ENCODE measurements around the gene MOCS1. TPM values are rescaled to one million over a fixed set of nuclear protein-coding genes. Genes with fewer than 3 reads are reported as not detected.

Gene MOCS1
- total RNA-seq, 3 donors from 2014 or later (not counting 1 experiment from before 2014, with no cell fraction given), result 0.60 to 1.6 (median 1.5) TPM

- no peaks in the 10 kb centered on the region for H3K4me1 Mint-ChIP-seq
- H3K36me3 ChIP-seq (ENCODE audit: control insufficient read depth, insufficient read depth, low read length), result no peaks in the 10 kb centered on the region
- H3K4me3 Mint-ChIP-seq, result no peak overlapping the region
- no peaks in the 10 kb centered on the region for H3K9me3 ChIP-seq (ENCODE audit: control insufficient read depth, insufficient read depth, low read length)
- intact Hi-C loops (cut with micrococcal nuclease), result no loop called here
- H3K27me3 Mint-ChIP-seq (ENCODE audit: low read depth in 2 of 2), result peaks cover 19 to 20% of the 10 kb centered on the region in 2 donors
- TF ChIP-seq, protein P1, sequence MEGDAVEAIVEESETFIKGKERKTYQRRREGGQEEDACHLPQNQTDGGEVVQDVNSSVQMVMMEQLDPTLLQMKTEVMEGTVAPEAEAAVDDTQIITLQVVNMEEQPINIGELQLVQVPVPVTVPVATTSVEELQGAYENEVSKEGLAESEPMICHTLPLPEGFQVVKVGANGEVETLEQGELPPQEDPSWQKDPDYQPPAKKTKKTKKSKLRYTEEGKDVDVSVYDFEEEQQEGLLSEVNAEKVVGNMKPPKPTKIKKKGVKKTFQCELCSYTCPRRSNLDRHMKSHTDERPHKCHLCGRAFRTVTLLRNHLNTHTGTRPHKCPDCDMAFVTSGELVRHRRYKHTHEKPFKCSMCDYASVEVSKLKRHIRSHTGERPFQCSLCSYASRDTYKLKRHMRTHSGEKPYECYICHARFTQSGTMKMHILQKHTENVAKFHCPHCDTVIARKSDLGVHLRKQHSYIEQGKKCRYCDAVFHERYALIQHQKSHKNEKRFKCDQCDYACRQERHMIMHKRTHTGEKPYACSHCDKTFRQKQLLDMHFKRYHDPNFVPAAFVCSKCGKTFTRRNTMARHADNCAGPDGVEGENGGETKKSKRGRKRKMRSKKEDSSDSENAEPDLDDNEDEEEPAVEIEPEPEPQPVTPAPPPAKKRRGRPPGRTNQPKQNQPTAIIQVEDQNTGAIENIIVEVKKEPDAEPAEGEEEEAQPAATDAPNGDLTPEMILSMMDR (IDR thresholded peaks at IDR 0.05), result no peak
- H3K27ac ChIP-seq (ENCODE audit: low read length), result no peak overlapping the region
- ATAC-seq, result no peak
- DNase-seq, result no peak
- no peaks in the 10 kb centered on the region for H3K9me3 Mint-ChIP-seq
- H3K36me3 Mint-ChIP-seq, result no peaks in the 10 kb centered on the region
- H3K27me3 ChIP-seq (ENCODE audit: control insufficient read depth, insufficient read depth, low read length), result no peaks in the 10 kb centered on the region
- H3K4me1 ChIP-seq (ENCODE audit: control insufficient read depth, insufficient read depth, low read length), result no peaks in the 10 kb centered on the region
- H3K4me3 ChIP-seq (ENCODE audit: low read length), result no peak overlapping the region
- 88% methylated on average over 3 of the region's 3 CpGs for whole genome bisulfite sequencing (ENCODE audit: insufficient coverage)
- no peak overlapping the region for H3K27ac Mint-ChIP-seq
These were observed 54.7 kb downstream of the MOCS1 start for GRCh38 chr6:39879535-39879934.

- ATAC-seq (no peak), DNase-seq (no peak)
- Mint-ChIP-seq H3K27ac (no peak overlapping the region), H3K36me3 (no peaks in the 10 kb centered on the region), H3K27me3 (ENCODE audit: low read depth in 2 of 2) (peaks cover 18 to 19% of the 10 kb centered on the region in 2 donors), H3K4me1 (no peaks in the 10 kb centered on the region), H3K9me3 (no peaks in the 10 kb centered on the region), H3K4me3 (no peak overlapping the region)
- intact Hi-C loops (cut with micrococcal nuclease), result no loop called here
- TF ChIP-seq, protein P1 (IDR thresholded peaks at IDR 0.05), result no peak
- Histone ChIP-seq H3K36me3 (ENCODE audit: control insufficient read depth, insufficient read depth, low read length) (no peaks in the 10 kb centered on the region), H3K27ac (ENCODE audit: low read length) (no peak overlapping the region), H3K27me3 (ENCODE audit: control insufficient read depth, insufficient read depth, low read length) (no peaks in the 10 kb centered on the region), H3K9me3 (ENCODE audit: control insufficient read depth, insufficient read depth, low read length) (no peaks in the 10 kb centered on the region), H3K4me1 (ENCODE audit: control insufficient read depth, insufficient read depth, low read length) (no peaks in the 10 kb centered on the region), H3K4me3 (ENCODE audit: low read length) (no peak overlapping the region)
- 71% methylated on average over 2 of the region's 3 CpGs for WGBS (ENCODE audit: insufficient coverage)
These were observed 57.4 kb downstream of the MOCS1 start for GRCh38 chr6:39876826-39877225.

DNA sequence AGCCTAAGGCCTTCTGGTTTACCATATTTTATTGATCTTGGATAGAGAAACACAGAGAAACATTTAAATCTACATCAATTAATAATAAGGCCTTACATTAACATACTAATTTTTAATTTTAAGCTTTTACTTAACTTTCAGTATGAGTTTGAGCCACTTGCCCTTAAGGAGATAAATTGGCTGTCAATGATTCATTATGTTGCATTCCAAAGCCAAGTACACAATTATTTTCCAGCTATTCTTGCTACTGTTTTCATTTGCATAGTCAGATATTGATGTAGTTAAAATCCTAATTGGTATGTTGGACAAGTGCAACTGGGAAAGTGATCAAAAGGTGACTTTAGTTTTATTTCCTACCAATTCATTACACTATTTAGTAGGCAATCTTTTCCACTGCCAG, 58.2 kb downstream of the MOCS1 start:
- Mint-ChIP-seq H3K4me3 (no peak overlapping the region), H3K36me3 (no peaks in the 10 kb centered on the region), H3K9me3 (no peaks in the 10 kb centered on the region), H3K27ac (no peak overlapping the region), H3K4me1 (no peaks in the 10 kb centered on the region), H3K27me3 (ENCODE audit: low read depth in 2 of 2) (peaks cover 22 to 24% of the 10 kb centered on the region in 2 donors)
- H3K4me3 ChIP-seq (ENCODE audit: low read length), result no peak overlapping the region
- no peaks in the 10 kb centered on the region for H3K4me1 ChIP-seq (ENCODE audit: control insufficient read depth, insufficient read depth, low read length)
- no peaks in the 10 kb centered on the region for H3K27me3 ChIP-seq (ENCODE audit: control insufficient read depth, insufficient read depth, low read length)
- DNase-seq, result no peak
- no peaks in the 10 kb centered on the region for H3K36me3 ChIP-seq (ENCODE audit: control insufficient read depth, insufficient read depth, low read length)
- intact Hi-C loops (cut with micrococcal nuclease), result no loop called here
- TF ChIP-seq, protein P1 (IDR thresholded peaks at IDR 0.05), result no peak
- H3K9me3 ChIP-seq (ENCODE audit: control insufficient read depth, insufficient read depth, low read length), result no peaks in the 10 kb centered on the region
- no peak for ATAC-seq
- no peak overlapping the region for H3K27ac ChIP-seq (ENCODE audit: low read length)

- H3K4me1 ChIP-seq (ENCODE audit: control insufficient read depth, insufficient read depth, low read length), result no peaks in the 10 kb centered on the region
- H3K27me3 ChIP-seq (ENCODE audit: control insufficient read depth, insufficient read depth, low read length), result no peaks in the 10 kb centered on the region
- 90% methylated on average over 3 of the region's 3 CpGs for WGBS (ENCODE audit: insufficient coverage)
- H3K27ac ChIP-seq (ENCODE audit: low read length), result no peak overlapping the region
- no peaks in the 10 kb centered on the region for H3K36me3 ChIP-seq (ENCODE audit: control insufficient read depth, insufficient read depth, low read length)
- no peaks in the 10 kb centered on the region for H3K9me3 ChIP-seq (ENCODE audit: control insufficient read depth, insufficient read depth, low read length)
- H3K36me3 Mint-ChIP-seq, result no peaks in the 10 kb centered on the region
- no peak for DNase-seq
- intact Hi-C loops (cut with micrococcal nuclease), result no loop called here
- no peak overlapping the region for H3K4me3 Mint-ChIP-seq
- H3K9me3 Mint-ChIP-seq, result no peaks in the 10 kb centered on the region
- H3K4me1 Mint-ChIP-seq, result no peaks in the 10 kb centered on the region
- H3K27ac Mint-ChIP-seq, result no peak overlapping the region
- TF ChIP-seq, protein P1 (IDR thresholded peaks at IDR 0.05), result no peak
- H3K4me3 ChIP-seq (ENCODE audit: low read length), result no peak overlapping the region
- H3K27me3 Mint-ChIP-seq (ENCODE audit: low read depth in 2 of 2), result peaks cover 22 to 36% of the 10 kb centered on the region in 2 donors
- no peak for ATAC-seq
These were observed 60.8 kb downstream of the MOCS1 start for GRCh38 chr6:39873439-39873838.
